Liver (tissue), 9 donors: Measurements from ENCODE around the gene TUBA8. TPM values are rescaled to one million over a fixed set of nuclear protein-coding genes. Genes with fewer than 3 reads are reported as not detected.

Experiments
- DNase-seq: peaks from one replicate; pipeline ENCODE4 v3.0.0-alpha.2; 2017; ENCODE audit warnings: low spot score
- H3K27ac ChIP-seq, 2 donors: one replicate each; pipeline ENCODE4 v1.7.0; 2013; ENCODE audit warnings: inconsistent platforms in 2 of 2, low read length in 2 of 2, control low read depth in 1 of 2, low read depth in 1 of 2, mild to moderate bottlenecking in 1 of 2
- H3K27me3 ChIP-seq, 4 donors: one replicate each; pipeline versions ENCODE4 v1.6.1 to v1.7.0; 2013; ENCODE audit warnings: low read length in 3 of 4, inconsistent platforms in 1 of 4, mild to moderate bottlenecking in 1 of 4, moderate library complexity in 1 of 4; ENCODE audit not compliant: control insufficient read depth in 4 of 4, insufficient read depth in 4 of 4
- H3K36me3 ChIP-seq, 4 donors: one replicate each; pipeline versions ENCODE4 v1.6.1 to v1.7.0; 2013; ENCODE audit warnings: low read length in 3 of 4, mild to moderate bottlenecking in 3 of 4, low read depth in 1 of 4, moderate library complexity in 1 of 4; ENCODE audit not compliant: control insufficient read depth in 4 of 4, insufficient read depth in 3 of 4
- H3K4me1 ChIP-seq, 4 donors: one replicate each; pipeline versions ENCODE4 v1.6.1 to v1.7.0; 2013; ENCODE audit warnings: low read length in 3 of 4, mild to moderate bottlenecking in 3 of 4, moderate library complexity in 1 of 4; ENCODE audit not compliant: control insufficient read depth in 4 of 4, insufficient read depth in 4 of 4
- H3K4me3 ChIP-seq, 3 donors: one replicate each; pipeline versions ENCODE4 v1.6.1 to v1.7.0; 2013; ENCODE audit warnings: low read length in 3 of 3, control low read depth in 1 of 3, low read depth in 1 of 3, mild to moderate bottlenecking in 1 of 3
- H3K9ac ChIP-seq, 2 donors: one replicate each; pipeline ENCODE4 v1.7.0; 2013; ENCODE audit warnings: low read length in 2 of 2, mild to moderate bottlenecking in 2 of 2, moderate library complexity in 2 of 2, control low read depth in 1 of 2, low read depth in 1 of 2
- H3K9me3 ChIP-seq, 4 donors: one replicate each; pipeline versions ENCODE4 v1.6.1 to v1.7.0; 2013; ENCODE audit warnings: low read length in 3 of 4; ENCODE audit not compliant: control insufficient read depth in 4 of 4
- ATF3 ChIP-seq: IDR thresholded peaks from 2 replicates; pipeline ENCODE4 v1.6.1; 2016; ENCODE audit warnings: antibody characterized with exemption
- CTCF ChIP-seq: fragments of 150-350 bp; IDR thresholded peaks from 2 replicates; pipeline ENCODE4 v1.5.1; 2017; ENCODE audit warnings: improper control_type of control experiment, low read depth, low read length; ENCODE audit not compliant: missing input control
- EGR1 ChIP-seq, 2 donors: IDR thresholded peaks; 2 replicates each; pipeline ENCODE4 v1.6.1; 2016 to 2018; ENCODE audit warnings: antibody characterized with exemption in 2 of 2, low read depth in 2 of 2
- FOXA1 ChIP-seq: IDR thresholded peaks from 2 replicates; pipeline ENCODE4 v1.6.1; 2016; ENCODE audit warnings: antibody characterized with exemption
- FOXA2 ChIP-seq: IDR thresholded peaks from 2 replicates; pipeline ENCODE4 v1.6.1; 2016; ENCODE audit warnings: antibody characterized with exemption
- GABPA ChIP-seq, 2 donors: IDR thresholded peaks in 1 of 2; conservative IDR thresholded peaks in 1 of 2; 2 replicates each; pipeline ENCODE4 v1.6.1; 2016; ENCODE audit warnings: antibody characterized with exemption in 2 of 2, mild to moderate bottlenecking in 1 of 2, moderate library complexity in 1 of 2
- HNF4A ChIP-seq, 2 donors: conservative IDR thresholded peaks; 2 replicates each; pipeline ENCODE4 v1.6.1; 2016; ENCODE audit warnings: antibody characterized with exemption in 2 of 2, mild to moderate bottlenecking in 2 of 2
- HNF4G ChIP-seq: IDR thresholded peaks from 2 replicates; pipeline ENCODE4 v1.6.1; 2016; ENCODE audit warnings: antibody characterized with exemption
- JUND ChIP-seq, 2 donors: IDR thresholded peaks; 2 replicates each; pipeline ENCODE4 v1.6.1; 2016; ENCODE audit warnings: antibody characterized with exemption in 2 of 2
- MAX ChIP-seq: IDR thresholded peaks from 2 replicates; pipeline ENCODE4 v1.6.1; 2016; ENCODE audit warnings: antibody characterized with exemption
- NR2F2 ChIP-seq: IDR thresholded peaks from 2 replicates; pipeline ENCODE4 v1.6.1; 2016; ENCODE audit warnings: antibody characterized with exemption
- RAD21 ChIP-seq, 2 donors: IDR thresholded peaks; 2 replicates each; pipeline ENCODE4 v1.6.1; 2016; ENCODE audit warnings: antibody characterized with exemption in 2 of 2, mild to moderate bottlenecking in 2 of 2
- RXRA ChIP-seq, 2 donors: IDR thresholded peaks; 2 replicates each; pipeline ENCODE4 v1.6.1; 2017 to 2018; ENCODE audit warnings: antibody characterized with exemption in 2 of 2, mild to moderate bottlenecking in 1 of 2
- SP1 ChIP-seq: IDR thresholded peaks from 2 replicates; pipeline ENCODE4 v1.6.1; 2018; ENCODE audit warnings: antibody characterized with exemption, mild to moderate bottlenecking
- TAF1 ChIP-seq: conservative IDR thresholded peaks from 2 replicates; pipeline ENCODE4 v1.6.1; 2016; ENCODE audit warnings: antibody characterized with exemption, mild to moderate bottlenecking
- YY1 ChIP-seq: IDR thresholded peaks from 2 replicates; pipeline ENCODE4 v1.6.1; 2016; ENCODE audit warnings: antibody characterized with exemption, mild to moderate bottlenecking
- ZBTB33 ChIP-seq: IDR thresholded peaks from 2 replicates; pipeline ENCODE4 v1.6.1; 2016; ENCODE audit warnings: antibody characterized with exemption
- WGBS: extraction: QIAGEN DNeasy Blood & Tissue Kit; methylation state at CpG from one replicate; pipeline ENCODE4 v1.1.7; 2013; 5-methylcytosine and 5-hydroxymethylcytosine counted together
- polyA plus RNA-seq, 2 donors: library from polyadenylated mRNA; stranded (reverse) in 1 of 2; unstranded in 1 of 2; fragments of 200-250 nt in 1 of 2; fragments of >200 nt in 1 of 2; fragmentation: Nextera tagmentation in 1 of 2; extraction: Ambion mirVana in 1 of 2; gene quantifications; one replicate each; pipeline versions ENCODE4 v1.2.1 to v1.2.3, GENCODE V29; 2013 to 2015
- total RNA-seq, 2 donors: library from RNA; depleted of rRNA; stranded (reverse); fragments of >200 nt; gene quantifications; one replicate each; pipeline ENCODE4 v1.2.3, GENCODE V29; 2014
- donor health status: healthy.
- donor health status: healthy.
- donor health status: healthy.
- donor health status: healthy.
- donor health status: healthy.

TUBA8 gene
- total and polyA plus RNA-seq, 4 donors: 0.82 to 3.1 (median 1.9) TPM

GRCh38 chr22:18118345-18118915 lies 7.8 kb downstream of the TUBA8 start:
- TF ChIP-seq GABPA (IDR thresholded peaks at IDR 0.05 in 1 of 2, conservative IDR thresholded peaks at IDR 0.05 in 1 of 2) (no peak), TAF1 (no peak), ZBTB33 (no peak), RAD21 (IDR thresholded peaks at IDR 0.05) (no peak), HNF4G (no peak), NR2F2 (no peak), RXRA (IDR thresholded peaks at IDR 0.05) (no peak), ATF3 (no peak), YY1 (no peak), FOXA1 (no peak)
- WGBS: 93% methylated on average over 9 of the region's 9 CpGs
- no peaks in the 10 kb centered on the region for H3K27me3 ChIP-seq
- H3K9ac ChIP-seq: no peak overlapping the region
- H3K4me1 ChIP-seq: peaks cover 0 to 4% (median 0%) of the 10 kb centered on the region in 4 donors
- no peak overlapping the region for H3K4me3 ChIP-seq
- no peak for DNase-seq
- H3K9me3 ChIP-seq: no peaks in the 10 kb centered on the region
- H3K27ac ChIP-seq: no peak overlapping the region
- H3K36me3 ChIP-seq: no peaks in the 10 kb centered on the region

GRCh38 chr22:18119409-18120110 lies 9.0 kb downstream of the TUBA8 start:
- H3K27me3 ChIP-seq: no peaks in the 10 kb centered on the region
- TF ChIP-seq RXRA (IDR thresholded peaks at IDR 0.05): no peak
- no peak for TF ChIP-seq YY1
- TF ChIP-seq SP1: no peak
- no peak for TF ChIP-seq NR2F2
- TF ChIP-seq HNF4A (conservative IDR thresholded peaks at IDR 0.05): no peak
- TF ChIP-seq RAD21 (IDR thresholded peaks at IDR 0.05): no peak
- no peak for DNase-seq
- peaks cover 0 to 4% (median 0%) of the 10 kb centered on the region in 4 donors for H3K4me1 ChIP-seq
- no peaks in the 10 kb centered on the region for H3K36me3 ChIP-seq
- H3K9ac ChIP-seq: no peak overlapping the region
- 69% methylated on average over 18 of the region's 18 CpGs for WGBS
- no peaks in the 10 kb centered on the region for H3K9me3 ChIP-seq
- H3K27ac ChIP-seq: no peak overlapping the region
- no peak overlapping the region for H3K4me3 ChIP-seq

GRCh38 chr22:18120857-18121256 lies 10.2 kb downstream of the TUBA8 start:
- no peak for DNase-seq
- Histone ChIP-seq H3K4me3 (no peak overlapping the region), H3K27ac (no peak overlapping the region), H3K9me3 (no peaks in the 10 kb centered on the region), H3K36me3 (no peaks in the 10 kb centered on the region), H3K9ac (no peak overlapping the region), H3K27me3 (no peaks in the 10 kb centered on the region), H3K4me1 (peaks cover 0 to 4% (median 0%) of the 10 kb centered on the region in 4 donors)
- WGBS: 98% methylated on average over 4 of the region's 4 CpGs
- no peak for TF ChIP-seq HNF4A (conservative IDR thresholded peaks at IDR 0.05)
- TF ChIP-seq HNF4G: no peak
- TF ChIP-seq SP1: no peak
- no peak for TF ChIP-seq ZBTB33
- TF ChIP-seq ATF3: no peak
- TF ChIP-seq NR2F2: no peak
- TF ChIP-seq CTCF: no peak
- no peak for TF ChIP-seq EGR1 (IDR thresholded peaks at IDR 0.05; ENCODE audit: low read depth in 2 of 2)
- no peak for TF ChIP-seq FOXA1
- no peak for TF ChIP-seq JUND (IDR thresholded peaks at IDR 0.05)
- TF ChIP-seq RXRA (IDR thresholded peaks at IDR 0.05): no peak
- no peak for TF ChIP-seq GABPA (IDR thresholded peaks at IDR 0.05 in 1 of 2, conservative IDR thresholded peaks at IDR 0.05 in 1 of 2)
- TF ChIP-seq YY1: no peak
- no peak for TF ChIP-seq MAX
- TF ChIP-seq FOXA2: no peak
